Erythroblast (primary cell): ENCODE measurements around the gene KLHL15.
"Not testable (repeated sequence)": the region's sequence is repeated elsewhere in the genome, so short reads cannot be mapped to it uniquely, and the experiment has no call there.

ENCODE experiments used
- DNase-seq, 2 experiments: peaks; one replicate each; lab custom pipeline; 2025; lab: John Stamatoyannopoulos, UW
- GATA1 ChIP-seq: IDR thresholded peaks from 2 replicates; pipeline ENCODE4 v1.6.1; 2011; ENCODE audit warnings: low read depth, mild to moderate bottlenecking, control low read depth, low read length, moderate library complexity
- POLR2A ChIP-seq: IDR thresholded peaks from 2 replicates; pipeline ENCODE4 v1.6.1; 2011; ENCODE audit warnings: mild to moderate bottlenecking, low read length

The KLHL15 gene, protein sequence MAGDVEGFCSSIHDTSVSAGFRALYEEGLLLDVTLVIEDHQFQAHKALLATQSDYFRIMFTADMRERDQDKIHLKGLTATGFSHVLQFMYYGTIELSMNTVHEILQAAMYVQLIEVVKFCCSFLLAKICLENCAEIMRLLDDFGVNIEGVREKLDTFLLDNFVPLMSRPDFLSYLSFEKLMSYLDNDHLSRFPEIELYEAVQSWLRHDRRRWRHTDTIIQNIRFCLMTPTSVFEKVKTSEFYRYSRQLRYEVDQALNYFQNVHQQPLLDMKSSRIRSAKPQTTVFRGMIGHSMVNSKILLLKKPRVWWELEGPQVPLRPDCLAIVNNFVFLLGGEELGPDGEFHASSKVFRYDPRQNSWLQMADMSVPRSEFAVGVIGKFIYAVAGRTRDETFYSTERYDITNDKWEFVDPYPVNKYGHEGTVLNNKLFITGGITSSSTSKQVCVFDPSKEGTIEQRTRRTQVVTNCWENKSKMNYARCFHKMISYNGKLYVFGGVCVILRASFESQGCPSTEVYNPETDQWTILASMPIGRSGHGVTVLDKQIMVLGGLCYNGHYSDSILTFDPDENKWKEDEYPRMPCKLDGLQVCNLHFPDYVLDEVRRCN

DNA sequence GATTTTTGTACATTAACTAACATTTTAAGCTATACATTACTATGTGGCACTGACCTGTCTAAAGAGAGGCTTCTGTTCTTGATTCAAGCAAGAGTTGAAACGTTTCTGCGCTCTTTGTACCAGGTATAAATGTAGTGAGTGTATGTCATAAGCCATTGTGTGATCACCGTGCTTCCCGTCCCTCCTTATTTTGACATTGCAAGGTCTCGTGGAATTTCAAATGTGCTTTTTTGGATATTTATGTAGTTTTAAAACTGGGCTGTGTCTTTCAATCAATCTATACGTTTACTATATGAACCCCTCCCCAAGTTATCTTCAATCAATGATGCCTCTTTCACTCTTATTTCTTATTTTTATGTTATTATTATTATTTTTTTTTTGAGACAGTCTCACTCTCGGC is at the start of gene KLHL15:
TSS of gene KLHL15 (minus strand) at position 101 of the 400 bp plus-strand sequence. CDS start 20,493 bp downstream, outside the sequence.
- no peak for TF ChIP-seq GATA1
- no peak for TF ChIP-seq POLR2A
- DNase-seq, result no peak

DNA sequence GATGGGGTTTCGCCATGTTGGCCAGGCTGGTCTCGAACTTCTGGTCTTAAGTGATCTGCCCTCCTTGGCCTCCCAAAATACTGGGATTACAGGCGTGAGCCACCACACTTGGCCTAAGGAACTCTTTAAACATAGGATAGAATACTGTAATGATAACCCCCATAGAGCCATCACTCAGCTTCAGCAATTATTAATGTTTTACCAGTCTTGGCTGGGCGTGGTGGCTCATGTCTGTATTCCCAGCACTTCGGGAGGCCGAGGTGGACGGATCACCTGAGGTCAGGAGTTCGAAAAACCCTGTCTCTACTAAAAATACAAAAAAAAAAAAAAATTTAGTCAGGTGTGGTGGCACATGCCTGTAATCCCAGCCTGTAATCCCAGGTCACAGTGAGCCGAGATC is 42.9 kb upstream of the KLHL15 start:
- DNase-seq, result no peak
- no peak for TF ChIP-seq GATA1
- no peak for TF ChIP-seq POLR2A

DNA sequence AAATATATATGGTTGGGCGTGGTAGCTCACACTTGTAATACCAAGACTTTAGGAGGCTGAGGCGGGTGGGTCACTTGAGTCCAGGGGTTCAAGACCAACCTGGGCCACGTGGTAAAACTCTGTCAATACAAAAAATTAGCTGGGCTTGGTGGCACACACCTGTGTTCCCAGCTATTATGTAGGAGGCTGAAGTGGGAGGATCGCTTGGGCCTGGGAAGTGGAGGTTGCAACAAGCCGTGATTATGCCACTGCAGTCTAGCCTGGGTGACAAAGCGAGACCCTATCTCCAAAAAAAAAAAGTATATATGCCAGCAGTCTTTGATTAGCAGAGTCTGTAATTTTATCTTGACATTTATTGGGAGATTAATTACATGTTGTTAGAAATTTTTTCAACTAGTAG is 36.5 kb upstream of the KLHL15 start:
- no peak for TF ChIP-seq GATA1
- no peak for DNase-seq

DNA sequence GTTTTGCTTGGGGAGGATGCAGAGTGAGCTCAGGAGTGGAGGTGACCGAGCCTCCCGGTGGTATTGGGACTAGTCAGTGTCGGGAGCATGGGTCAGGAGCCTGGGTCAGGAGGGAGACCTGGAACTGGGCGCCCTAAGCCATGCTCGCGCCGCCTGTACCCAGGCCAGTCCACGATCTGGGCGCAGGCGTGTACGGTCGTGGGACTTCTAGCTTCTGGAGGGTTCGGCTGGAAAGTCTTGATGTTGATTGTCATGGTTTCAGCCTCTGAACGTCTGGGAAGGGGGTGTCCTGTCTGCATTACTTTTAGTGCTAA is 28.0 kb upstream of the KLHL15 start:
- no peak for DNase-seq

DNA sequence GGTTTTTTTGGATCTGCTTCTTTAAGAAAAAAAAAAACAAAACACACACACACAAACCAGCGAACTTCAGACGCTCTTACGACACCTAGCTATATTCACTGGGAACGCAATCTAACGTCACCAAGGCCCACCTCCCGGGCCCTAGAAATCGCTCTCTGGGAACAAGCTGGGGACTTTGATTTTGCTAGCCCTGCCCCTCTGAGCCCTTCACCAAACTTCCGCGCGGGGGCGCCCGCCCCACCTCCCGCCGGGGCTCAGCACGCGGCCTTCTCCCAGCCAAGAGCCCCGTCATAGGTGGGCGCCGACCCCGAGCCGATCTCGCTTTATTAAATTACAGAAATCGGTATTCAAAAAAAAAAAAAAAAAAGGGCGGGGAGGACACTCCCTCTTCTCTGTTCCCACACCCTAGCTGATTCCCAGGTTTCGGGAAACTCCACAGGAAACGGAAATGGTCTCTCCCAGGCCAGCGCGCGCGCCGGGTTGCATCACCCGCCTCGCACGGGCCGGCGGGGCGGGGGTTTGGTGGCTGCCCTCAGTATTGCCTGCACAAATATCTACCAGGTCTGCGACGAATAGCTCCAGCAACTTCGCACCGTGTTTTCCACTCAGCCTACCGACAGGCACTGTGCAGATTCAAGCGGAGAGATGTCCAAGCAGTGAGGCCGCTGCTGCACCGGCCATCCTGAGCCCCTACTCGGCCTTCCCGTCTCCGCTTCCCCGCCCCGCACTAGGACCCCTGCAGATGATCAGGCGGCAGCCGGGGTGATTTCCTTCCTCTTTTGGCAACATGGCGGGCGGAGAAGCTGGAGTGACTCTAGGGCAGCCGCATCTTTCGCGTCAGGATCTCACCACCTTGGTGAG is 27.4 kb upstream of the KLHL15 start, which contains the start of gene EIF2S3:
TSS of gene EIF2S3 (plus strand) at position 775 of the 861 bp plus-strand sequence. CDS start at position 788, 13 bp downstream.
- peak; percentile 85 for TF ChIP-seq POLR2A
- TF ChIP-seq GATA1, result no peak
- DNase-seq, result peak; percentile 94 to 96

More for the DNA sequence above, 28.0 kb upstream of the KLHL15 start:
- no peak for TF ChIP-seq GATA1
- peak; percentile 62 for TF ChIP-seq POLR2A

DNA sequence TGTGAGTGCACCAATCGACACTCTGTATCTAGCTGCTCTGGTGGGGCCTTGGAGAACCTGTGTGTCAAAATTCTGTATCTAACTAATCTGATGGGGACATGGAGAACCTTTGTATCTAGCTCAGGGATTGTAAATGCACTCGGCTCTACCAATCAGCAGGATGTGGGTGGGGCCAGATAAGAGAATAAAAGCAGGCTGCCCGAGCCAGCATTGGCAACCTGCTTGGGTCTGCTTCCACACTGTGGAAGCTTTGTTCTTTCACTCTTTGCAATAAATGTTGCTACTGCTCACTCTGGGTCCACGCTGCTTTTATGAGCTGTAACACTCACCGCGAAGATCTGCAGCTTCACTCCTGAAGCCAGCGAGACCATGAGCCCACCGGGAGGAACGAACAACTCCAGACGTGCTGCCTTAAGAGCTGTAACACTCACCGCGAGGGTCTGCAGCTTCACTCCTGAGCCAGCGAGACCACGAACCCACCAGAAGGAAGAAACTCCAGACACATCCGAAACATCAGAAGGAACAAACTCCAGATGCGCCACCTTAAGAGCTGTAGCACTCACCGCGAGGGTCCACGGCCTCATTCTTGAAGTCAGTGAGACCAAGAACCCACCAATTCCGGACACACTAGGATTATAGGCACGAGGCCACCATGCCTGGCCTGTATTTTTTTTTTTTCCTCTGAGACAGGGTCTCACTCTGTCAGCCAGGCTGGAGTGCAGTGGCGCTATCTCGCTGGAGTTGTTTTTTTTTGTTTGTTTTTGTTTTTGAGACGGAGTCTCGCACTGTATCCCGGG is 23.7 kb upstream of the KLHL15 start:
- peak in 1 of 2 experiments; percentile 12 for DNase-seq

DNA sequence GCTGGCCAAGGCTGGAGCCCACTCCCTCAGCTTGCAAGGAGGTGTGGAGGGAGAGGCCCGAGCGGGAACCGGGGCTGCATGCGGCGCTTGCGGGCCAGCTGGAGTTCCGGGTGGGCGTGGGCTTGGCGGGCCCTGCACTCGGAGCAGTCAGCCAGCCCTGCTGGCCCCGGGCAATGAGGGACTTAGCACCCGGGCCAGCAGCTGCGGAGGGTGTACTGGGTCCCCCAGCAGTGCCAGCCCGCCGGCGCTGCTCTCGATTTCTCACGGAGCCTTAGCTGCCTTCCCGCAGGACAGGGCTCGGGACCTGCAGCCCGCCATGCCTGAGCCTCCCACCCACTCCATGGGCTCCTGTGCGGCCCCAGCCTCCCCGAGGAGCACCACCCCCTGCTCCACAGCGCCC is 22.7 kb upstream of the KLHL15 start:
- DNase-seq, result not testable (repeated sequence)

DNA sequence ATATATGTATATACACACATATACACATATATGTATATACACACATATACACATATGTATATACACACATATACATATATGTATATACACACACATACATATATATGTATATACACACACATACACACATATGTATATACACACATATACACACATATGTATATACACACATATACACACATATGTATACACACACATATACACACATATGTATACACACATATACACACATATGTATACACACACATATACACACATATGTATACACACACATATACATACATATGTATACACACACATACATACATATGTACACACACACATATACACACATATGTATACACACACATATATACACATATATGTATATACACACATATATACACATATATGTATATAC is 19.1 kb upstream of the KLHL15 start:
- DNase-seq, result not testable (repeated sequence)

DNA sequence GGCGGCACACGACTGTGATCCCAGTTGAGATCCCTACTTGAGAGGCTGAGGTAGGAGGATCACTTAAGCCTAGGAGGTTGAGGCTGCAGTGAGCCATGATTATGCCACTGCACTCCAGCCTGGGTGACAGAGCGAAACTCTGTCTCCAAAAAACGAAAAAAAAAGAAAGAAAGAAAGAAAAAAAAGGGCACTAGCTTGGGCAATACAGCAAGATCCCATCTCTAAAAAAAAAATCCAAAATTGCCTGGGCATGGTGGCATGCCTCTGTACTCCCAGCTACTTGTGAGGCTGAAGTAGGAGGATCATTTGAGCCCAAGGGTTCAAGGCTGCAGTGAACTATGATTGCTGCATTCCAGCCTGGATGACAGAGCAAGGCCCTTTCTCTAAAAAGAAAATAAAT is 10.7 kb upstream of the KLHL15 start:
- TF ChIP-seq POLR2A, result no peak
- DNase-seq, result no peak

DNA sequence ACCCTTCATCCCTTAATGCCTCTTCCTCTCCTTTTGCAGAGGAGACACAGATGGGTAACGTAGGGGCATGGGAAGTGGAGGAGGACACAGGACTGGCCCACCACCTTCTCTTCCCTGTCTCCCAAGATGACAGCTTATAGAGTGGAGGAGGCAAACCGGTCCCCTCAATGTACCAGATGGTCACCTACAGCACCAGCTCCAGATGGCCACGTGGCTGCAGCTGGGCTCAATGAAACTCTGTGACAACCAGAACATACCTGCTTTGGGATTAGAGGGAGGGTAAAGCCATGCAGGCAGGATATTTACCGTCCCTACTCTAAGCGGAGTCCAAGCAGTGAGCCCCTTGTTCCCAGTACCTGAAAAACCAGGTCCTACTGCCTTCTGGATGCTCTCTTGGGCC is 7.5 kb upstream of the KLHL15 start:
- TF ChIP-seq POLR2A (no peak), GATA1 (no peak)
- DNase-seq, result no peak

DNA sequence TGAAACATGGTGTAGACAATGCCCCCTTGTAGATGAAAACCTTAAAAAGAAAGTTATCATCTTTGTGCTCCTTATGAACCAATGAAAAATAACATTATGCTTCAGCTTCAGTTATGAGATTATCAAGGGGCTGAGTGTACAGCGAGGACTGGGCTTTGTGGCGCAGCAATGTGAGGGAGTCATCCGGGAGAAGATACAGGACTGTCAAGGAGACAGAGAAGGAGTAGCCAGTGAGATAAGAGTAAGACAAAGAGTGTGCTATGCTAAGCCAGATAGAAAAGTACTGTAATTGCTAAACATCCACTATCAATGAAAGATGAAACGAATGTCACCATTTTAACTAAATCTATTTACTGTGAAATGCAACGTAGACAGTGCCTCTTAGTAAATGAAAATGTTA is 3.6 kb upstream of the KLHL15 start:
- TF ChIP-seq GATA1 (no peak), POLR2A (no peak)
- no peak for DNase-seq

DNA sequence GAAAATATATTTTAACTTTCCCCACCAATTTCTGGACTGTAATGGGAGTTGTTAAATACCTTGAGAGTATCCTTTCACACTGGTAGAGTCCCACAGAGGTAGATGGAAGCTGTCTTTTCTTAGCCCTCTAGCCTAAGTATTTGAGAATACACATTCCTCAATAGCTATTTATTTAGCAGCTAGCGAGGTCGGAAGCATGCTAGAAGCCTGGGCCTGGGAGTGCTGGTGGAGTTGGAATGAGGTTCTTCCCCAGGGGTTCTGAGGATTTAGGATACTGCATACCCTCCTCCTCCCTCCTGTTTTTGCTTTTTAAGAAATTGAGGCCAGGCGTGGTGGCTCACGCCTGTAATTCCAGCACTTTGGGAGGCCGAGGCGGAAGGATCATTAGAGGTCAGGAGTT is 999 bp upstream of the KLHL15 start:
- no peak for DNase-seq
- TF ChIP-seq POLR2A (no peak), GATA1 (no peak)

DNA sequence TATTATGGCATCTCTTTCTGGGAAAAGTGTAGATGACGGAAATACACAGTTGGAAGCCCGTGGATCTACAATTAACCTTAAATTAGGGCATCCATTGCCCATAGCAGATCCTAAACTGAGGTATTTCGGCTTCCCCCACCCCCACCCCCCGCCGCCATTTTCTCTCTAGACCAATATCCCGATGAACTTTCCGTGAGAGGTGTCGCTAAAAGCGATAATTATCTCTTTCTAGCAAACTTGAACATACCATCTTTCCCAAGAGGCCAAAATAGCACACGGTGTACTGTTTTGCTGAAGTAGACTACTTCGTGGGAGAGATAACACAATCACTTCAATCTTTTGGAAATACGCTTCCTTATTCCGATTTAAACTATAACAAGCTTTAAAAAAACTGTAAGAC is 554 bp downstream of the KLHL15 start:
- TF ChIP-seq GATA1 (no peak), POLR2A (no peak)
- DNase-seq, result peak; percentile 29 to 53
